Esophagus squamous epithelium (tissue), 4 donors: ENCODE results near the gene CEMP1.

ENCODE experiments used
- POLR2A ChIP-seq, 4 donors: fragments of 450-650 bp; IDR thresholded peaks; one replicate each; pipeline ENCODE4 v1.6.1; 2017; ENCODE audit warnings: antibody characterized with exemption in 4 of 4, mild to moderate bottlenecking in 4 of 4, moderate library complexity in 3 of 4
- TF ChIP-seq, protein P1 (sequence below), 6 experiments: fragments of 450-650 bp in 4 of 6; fragments of 200-600 bp in 2 of 6; sonication (generic) in 2 of 6; IDR thresholded peaks; one replicate each; pipeline ENCODE4 v1.5.1; 2016 to 2019; ENCODE audit warnings: antibody characterized with exemption in 6 of 6, mild to moderate bottlenecking in 4 of 6, moderate library complexity in 4 of 6

- TF ChIP-seq, protein P1, sequence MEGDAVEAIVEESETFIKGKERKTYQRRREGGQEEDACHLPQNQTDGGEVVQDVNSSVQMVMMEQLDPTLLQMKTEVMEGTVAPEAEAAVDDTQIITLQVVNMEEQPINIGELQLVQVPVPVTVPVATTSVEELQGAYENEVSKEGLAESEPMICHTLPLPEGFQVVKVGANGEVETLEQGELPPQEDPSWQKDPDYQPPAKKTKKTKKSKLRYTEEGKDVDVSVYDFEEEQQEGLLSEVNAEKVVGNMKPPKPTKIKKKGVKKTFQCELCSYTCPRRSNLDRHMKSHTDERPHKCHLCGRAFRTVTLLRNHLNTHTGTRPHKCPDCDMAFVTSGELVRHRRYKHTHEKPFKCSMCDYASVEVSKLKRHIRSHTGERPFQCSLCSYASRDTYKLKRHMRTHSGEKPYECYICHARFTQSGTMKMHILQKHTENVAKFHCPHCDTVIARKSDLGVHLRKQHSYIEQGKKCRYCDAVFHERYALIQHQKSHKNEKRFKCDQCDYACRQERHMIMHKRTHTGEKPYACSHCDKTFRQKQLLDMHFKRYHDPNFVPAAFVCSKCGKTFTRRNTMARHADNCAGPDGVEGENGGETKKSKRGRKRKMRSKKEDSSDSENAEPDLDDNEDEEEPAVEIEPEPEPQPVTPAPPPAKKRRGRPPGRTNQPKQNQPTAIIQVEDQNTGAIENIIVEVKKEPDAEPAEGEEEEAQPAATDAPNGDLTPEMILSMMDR (IDR thresholded peaks at IDR 0.05), result no peak
- TF ChIP-seq POLR2A (IDR thresholded peaks at IDR 0.05), result no peak
Observed at GRCh38 chr16:2480948-2481347, 50.3 kb downstream of the CEMP1 start.
